Endodermal cell (in vitro differentiated cells): ENCODE data around the gene CCDC13. TPM values are rescaled to one million over a fixed set of nuclear protein-coding genes. Genes with fewer than 3 reads are reported as not detected.

Source experiments
- DNase-seq: peaks from one replicate; pipeline ENCODE4 v3.0.0-alpha.2; 2017
- H3K27ac ChIP-seq: 2 replicates; pipeline ENCODE4 v1.5.1; 2013; ENCODE audit warnings: mild to moderate bottlenecking, low read depth, low read length, moderate library complexity
- H3K27me3 ChIP-seq: 2 replicates; pipeline ENCODE4 v1.6.1; 2013; ENCODE audit warnings: mild to moderate bottlenecking, low read length, moderate library complexity; ENCODE audit not compliant: insufficient read depth, control insufficient read depth, poor library complexity, severe bottlenecking
- H3K36me3 ChIP-seq: 2 replicates; pipeline ENCODE4 v1.7.0; 2013; ENCODE audit warnings: mild to moderate bottlenecking, low read length, moderate library complexity; ENCODE audit not compliant: control insufficient read depth, insufficient read depth
- H3K4me1 ChIP-seq: one replicate; pipeline ENCODE4 v1.7.0; 2013; ENCODE audit warnings: low read length; ENCODE audit not compliant: control insufficient read depth, insufficient read depth
- H3K4me3 ChIP-seq: 2 replicates; pipeline ENCODE4 v1.5.1; 2013; ENCODE audit warnings: mild to moderate bottlenecking, low read length, moderate library complexity
- H3K9ac ChIP-seq: 2 replicates; pipeline ENCODE4 v1.6.1; 2013; ENCODE audit warnings: mild to moderate bottlenecking, low read length, moderate library complexity; ENCODE audit not compliant: poor library complexity, severe bottlenecking; ENCODE audit errors: extremely low read depth
- H3K9me3 ChIP-seq: 2 replicates; pipeline ENCODE4 v1.6.1; 2013; ENCODE audit warnings: mild to moderate bottlenecking, low read length, moderate library complexity; ENCODE audit not compliant: control insufficient read depth
- H3K27ac Mint-ChIP-seq: 2 replicates; pipeline ENCODE4 v1.8.0; 2020; ENCODE audit warnings: mixed read lengths
- H3K27me3 Mint-ChIP-seq: 2 replicates; pipeline ENCODE4 v1.8.0; 2021; ENCODE audit warnings: mild to moderate bottlenecking, mixed read lengths; ENCODE audit not compliant: insufficient read depth
- H3K36me3 Mint-ChIP-seq: 2 replicates; pipeline ENCODE4 v1.8.0; 2020; ENCODE audit warnings: low read depth, mixed read lengths
- H3K4me1 Mint-ChIP-seq: 2 replicates; pipeline ENCODE4 v1.8.0; 2020; ENCODE audit warnings: mixed read lengths
- H3K4me3 Mint-ChIP-seq: 2 replicates; pipeline ENCODE4 v1.8.0; 2020; ENCODE audit warnings: mild to moderate bottlenecking, moderate library complexity, mixed read lengths
- H3K9me3 Mint-ChIP-seq: 2 replicates; pipeline ENCODE4 v1.8.0; 2020; ENCODE audit warnings: mild to moderate bottlenecking, mixed read lengths
- WGBS, 2 experiments: methylation state at CpG; one replicate each; pipeline versions ENCODE4 v1.1.5 to v1.1.7; 2013; ENCODE audit warnings: missing lambda C conversion rate in 2 of 2, mixed read lengths in 1 of 2; ENCODE audit not compliant: insufficient coverage in 1 of 2, insufficient read length in 1 of 2; 5-methylcytosine and 5-hydroxymethylcytosine counted together
- total RNA-seq, 2 donors: library from RNA; stranded (reverse); fragmentation: NEBNext Ultra II Directional in 1 of 2; extraction: Animal tissue kit (Norgen Biotek cat#: 25700) in 1 of 2; gene quantifications; 2 replicates in 1 of 2; 3 replicates in 1 of 2; pipeline ENCODE4 v1.2.1, GENCODE V29; 2021
- TF ChIP-seq, protein P1 (sequence below): fragments of 200-600 bp; sonication (generic); conservative IDR thresholded peaks from 2 replicates; pipeline ENCODE4 v1.5.0; 2021; ENCODE audit warnings: antibody characterized with exemption, mild to moderate bottlenecking

Gene CCDC13
- total RNA-seq, 2 donors from 2014 or later, result 0.64 to 1.1 TPM

DNA sequence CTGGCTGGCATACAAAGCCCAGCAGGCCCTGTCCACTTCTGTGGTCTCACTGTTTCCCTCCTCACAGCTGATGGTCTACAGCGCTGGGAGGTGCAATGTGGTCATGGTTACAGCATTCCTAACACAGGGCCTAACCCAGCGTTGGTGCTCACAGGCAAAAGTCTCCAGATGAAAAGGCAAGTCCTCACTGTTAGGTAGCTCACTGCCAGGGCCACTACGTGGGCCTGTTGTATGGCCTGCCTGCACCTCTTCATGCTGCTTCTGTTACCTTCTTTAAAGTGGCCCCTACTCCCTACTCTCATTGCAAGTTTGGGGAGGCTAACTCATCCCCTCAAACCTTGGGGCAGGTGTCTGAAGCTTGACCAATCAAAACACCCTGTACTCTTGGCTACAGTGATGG is 31.3 kb downstream of the CCDC13 start:
- no peak overlapping the region for H3K27ac ChIP-seq
- no peak overlapping the region for H3K9ac ChIP-seq
- no peaks in the 10 kb centered on the region for H3K9me3 ChIP-seq
- no peak overlapping the region for H3K27ac Mint-ChIP-seq
- no peak overlapping the region for H3K4me3 ChIP-seq
- peaks cover 4% of the 10 kb centered on the region for H3K4me1 Mint-ChIP-seq
- peak; percentile 24 for DNase-seq
- TF ChIP-seq, protein P1, sequence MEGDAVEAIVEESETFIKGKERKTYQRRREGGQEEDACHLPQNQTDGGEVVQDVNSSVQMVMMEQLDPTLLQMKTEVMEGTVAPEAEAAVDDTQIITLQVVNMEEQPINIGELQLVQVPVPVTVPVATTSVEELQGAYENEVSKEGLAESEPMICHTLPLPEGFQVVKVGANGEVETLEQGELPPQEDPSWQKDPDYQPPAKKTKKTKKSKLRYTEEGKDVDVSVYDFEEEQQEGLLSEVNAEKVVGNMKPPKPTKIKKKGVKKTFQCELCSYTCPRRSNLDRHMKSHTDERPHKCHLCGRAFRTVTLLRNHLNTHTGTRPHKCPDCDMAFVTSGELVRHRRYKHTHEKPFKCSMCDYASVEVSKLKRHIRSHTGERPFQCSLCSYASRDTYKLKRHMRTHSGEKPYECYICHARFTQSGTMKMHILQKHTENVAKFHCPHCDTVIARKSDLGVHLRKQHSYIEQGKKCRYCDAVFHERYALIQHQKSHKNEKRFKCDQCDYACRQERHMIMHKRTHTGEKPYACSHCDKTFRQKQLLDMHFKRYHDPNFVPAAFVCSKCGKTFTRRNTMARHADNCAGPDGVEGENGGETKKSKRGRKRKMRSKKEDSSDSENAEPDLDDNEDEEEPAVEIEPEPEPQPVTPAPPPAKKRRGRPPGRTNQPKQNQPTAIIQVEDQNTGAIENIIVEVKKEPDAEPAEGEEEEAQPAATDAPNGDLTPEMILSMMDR, result no peak
- no peaks in the 10 kb centered on the region for H3K4me1 ChIP-seq
- H3K4me3 Mint-ChIP-seq, result no peak overlapping the region
- 86 to 88% methylated on average over 3 of the region's 3 CpGs for WGBS, 2 experiments
- no peaks in the 10 kb centered on the region for H3K36me3 ChIP-seq
- peaks cover 3% of the 10 kb centered on the region for H3K9me3 Mint-ChIP-seq
- H3K27me3 Mint-ChIP-seq, result no peaks in the 10 kb centered on the region
- H3K36me3 Mint-ChIP-seq, result no peaks in the 10 kb centered on the region
- no peaks in the 10 kb centered on the region for H3K27me3 ChIP-seq

DNA sequence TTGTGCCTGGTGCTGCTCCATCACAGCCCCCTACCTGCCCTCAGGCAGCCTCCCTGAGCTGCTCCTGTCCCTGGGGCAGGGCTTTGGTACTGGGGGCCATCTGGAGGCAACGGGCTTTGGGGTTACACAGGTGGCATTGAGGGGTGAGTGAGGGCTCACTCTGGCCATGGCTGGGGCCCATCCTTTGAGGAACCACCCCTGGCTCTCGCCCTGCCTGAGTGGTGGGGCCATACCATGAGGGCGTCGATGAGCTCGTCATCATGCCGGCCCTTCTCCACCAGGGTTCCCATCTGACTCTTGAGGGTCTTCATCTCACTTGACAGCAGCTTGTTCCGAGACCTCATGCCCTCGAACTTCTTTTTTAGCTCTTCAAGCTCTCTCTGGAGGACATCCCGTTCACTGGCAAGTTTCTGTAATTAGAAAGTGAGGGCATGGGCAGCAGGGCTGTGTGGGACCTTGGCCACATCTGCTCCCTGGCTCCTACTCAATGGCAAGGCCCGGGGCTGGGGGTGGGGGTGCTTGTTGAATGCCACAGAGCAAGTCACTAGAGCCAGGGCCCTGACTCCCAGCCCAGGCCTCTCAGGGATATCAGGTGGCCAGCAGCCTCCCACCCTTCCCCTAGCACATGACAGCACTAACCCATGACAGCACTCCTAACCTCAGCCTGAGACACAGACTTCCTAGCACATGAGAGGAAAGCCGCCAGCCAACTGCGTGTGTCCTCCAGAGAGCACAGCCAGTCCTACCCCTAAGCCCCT is 33.5 kb downstream of the CCDC13 start:
- Mint-ChIP-seq H3K4me3 (no peak overlapping the region), H3K4me1 (peaks cover 24% of the 10 kb centered on the region), H3K27ac (no peak overlapping the region), H3K27me3 (no peaks in the 10 kb centered on the region), H3K36me3 (no peaks in the 10 kb centered on the region), H3K9me3 (peaks cover 3% of the 10 kb centered on the region)
- no peaks in the 10 kb centered on the region for H3K9me3 ChIP-seq
- TF ChIP-seq, protein P1, result no peak
- no peaks in the 10 kb centered on the region for H3K36me3 ChIP-seq
- H3K27me3 ChIP-seq, result no peaks in the 10 kb centered on the region
- 93 to 96% methylated on average over 8 to 12 of the region's 12 CpGs for WGBS, 2 experiments
- H3K27ac ChIP-seq, result no peak overlapping the region
- peak; percentile 40 for DNase-seq
- no peak overlapping the region for H3K9ac ChIP-seq
- peaks cover 10% of the 10 kb centered on the region for H3K4me1 ChIP-seq
- no peak overlapping the region for H3K4me3 ChIP-seq

DNA sequence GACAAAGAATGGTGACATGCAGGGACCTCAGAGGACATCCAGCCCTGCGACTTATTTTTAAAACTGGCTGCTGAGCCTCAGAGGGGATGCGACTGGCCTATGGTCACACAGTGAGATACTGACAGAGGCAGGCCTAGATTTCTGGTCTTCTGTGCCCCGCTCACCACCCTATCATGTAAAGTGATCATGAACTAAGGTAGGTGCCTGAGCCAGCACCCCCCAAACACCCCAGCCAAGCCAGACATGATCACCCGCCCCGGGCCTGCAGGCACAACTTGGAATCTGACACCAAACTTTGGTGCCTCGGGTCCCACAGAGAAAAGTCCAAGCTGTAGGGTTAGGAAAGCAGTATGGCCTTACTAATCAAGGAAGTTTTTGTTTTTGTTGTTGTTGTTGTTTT is 36.5 kb downstream of the CCDC13 start:
- H3K36me3 Mint-ChIP-seq, result no peaks in the 10 kb centered on the region
- no peaks in the 10 kb centered on the region for H3K9me3 ChIP-seq
- H3K27me3 ChIP-seq, result no peaks in the 10 kb centered on the region
- no peak overlapping the region for H3K27ac Mint-ChIP-seq
- H3K27me3 Mint-ChIP-seq, result no peaks in the 10 kb centered on the region
- H3K9me3 Mint-ChIP-seq, result peaks cover 3% of the 10 kb centered on the region
- no peaks in the 10 kb centered on the region for H3K36me3 ChIP-seq
- H3K4me3 ChIP-seq, result no peak overlapping the region
- WGBS, 2 experiments, result 90 to 92% methylated on average over 2 to 6 of the region's 6 CpGs
- peaks cover 39% of the 10 kb centered on the region for H3K4me1 Mint-ChIP-seq
- H3K9ac ChIP-seq, result no peak overlapping the region
- peaks cover 10% of the 10 kb centered on the region for H3K4me1 ChIP-seq
- no peak for DNase-seq
- H3K4me3 Mint-ChIP-seq, result no peak overlapping the region
- no peak overlapping the region for H3K27ac ChIP-seq
- TF ChIP-seq, protein P1, result no peak
